BE2C (cell line): ENCODE data around the gene PSMA5.

Source experiments
- DNase-seq: peaks from one replicate; pipeline ENCODE4 v3.0.0-alpha.2; 2020
- H3K27me3 ChIP-seq: fragments of 250-450 bp; sonication (Bioruptor Pico); 2 replicates; pipeline ENCODE4 v1.5.1; 2020; ENCODE audit warnings: mild to moderate bottlenecking
- H3K36me3 ChIP-seq: fragments of 250-450 bp; sonication (Bioruptor Pico); 2 replicates; pipeline ENCODE4 v1.5.1; 2020; ENCODE audit warnings: mild to moderate bottlenecking
- H3K4me1 ChIP-seq: fragments of 250-450 bp; sonication (Bioruptor Pico); 2 replicates; pipeline ENCODE4 v1.5.1; 2020
- H3K4me3 ChIP-seq: 2 replicates; pipeline ENCODE4 v1.5.1; 2011; ENCODE audit warnings: low read depth, low read length
- H3K9me3 ChIP-seq: fragments of 250-450 bp; sonication (Bioruptor Pico); 2 replicates; pipeline ENCODE4 v1.5.1; 2020
- TF ChIP-seq, protein P1 (sequence below): IDR thresholded peaks from 2 replicates; pipeline ENCODE4 v1.5.1; 2012; ENCODE audit warnings: mild to moderate bottlenecking, low read depth, low read length

Gene PSMA5

GRCh38 chr1:109350182-109350581 is 76.1 kb downstream of the PSMA5 start:
- no peaks in the 10 kb centered on the region for H3K36me3 ChIP-seq
- H3K9me3 ChIP-seq: no peaks in the 10 kb centered on the region
- no peak for DNase-seq

More at GRCh38 chr1:109350182-109350581, 76.1 kb downstream of the PSMA5 start:
- Histone ChIP-seq H3K4me1 (no peaks in the 10 kb centered on the region), H3K4me3 (no peak overlapping the region), H3K27me3 (no peaks in the 10 kb centered on the region)
- TF ChIP-seq, protein P1, sequence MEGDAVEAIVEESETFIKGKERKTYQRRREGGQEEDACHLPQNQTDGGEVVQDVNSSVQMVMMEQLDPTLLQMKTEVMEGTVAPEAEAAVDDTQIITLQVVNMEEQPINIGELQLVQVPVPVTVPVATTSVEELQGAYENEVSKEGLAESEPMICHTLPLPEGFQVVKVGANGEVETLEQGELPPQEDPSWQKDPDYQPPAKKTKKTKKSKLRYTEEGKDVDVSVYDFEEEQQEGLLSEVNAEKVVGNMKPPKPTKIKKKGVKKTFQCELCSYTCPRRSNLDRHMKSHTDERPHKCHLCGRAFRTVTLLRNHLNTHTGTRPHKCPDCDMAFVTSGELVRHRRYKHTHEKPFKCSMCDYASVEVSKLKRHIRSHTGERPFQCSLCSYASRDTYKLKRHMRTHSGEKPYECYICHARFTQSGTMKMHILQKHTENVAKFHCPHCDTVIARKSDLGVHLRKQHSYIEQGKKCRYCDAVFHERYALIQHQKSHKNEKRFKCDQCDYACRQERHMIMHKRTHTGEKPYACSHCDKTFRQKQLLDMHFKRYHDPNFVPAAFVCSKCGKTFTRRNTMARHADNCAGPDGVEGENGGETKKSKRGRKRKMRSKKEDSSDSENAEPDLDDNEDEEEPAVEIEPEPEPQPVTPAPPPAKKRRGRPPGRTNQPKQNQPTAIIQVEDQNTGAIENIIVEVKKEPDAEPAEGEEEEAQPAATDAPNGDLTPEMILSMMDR: no peak
